Esophagus muscularis mucosa (tissue), 4 donors: Measurements from ENCODE around the gene AFTPH.

Experiments used
- EP300 ChIP-seq: sonication (generic); formaldehyde crosslinking; IDR thresholded peaks from one replicate; pipeline ENCODE4 v1.6.1; 2017; ENCODE audit warnings: antibody characterized with exemption
- POLR2A ChIP-seq: fragments of 450-650 bp; IDR thresholded peaks from one replicate; pipeline ENCODE4 v1.6.1; 2017; ENCODE audit warnings: antibody characterized with exemption, moderate library complexity, mild to moderate bottlenecking, low read depth
- POLR2AphosphoS5 ChIP-seq, 2 donors: sonication (generic); formaldehyde crosslinking; IDR thresholded peaks; one replicate each; pipeline ENCODE4 v1.6.1; 2017; ENCODE audit warnings: antibody characterized with exemption in 2 of 2
- TF ChIP-seq, protein P1 (sequence below), 3 experiments: fragments of 200-600 bp in 2 of 3; fragments of 450-650 bp in 1 of 3; sonication (generic) in 2 of 3; IDR thresholded peaks; one replicate each; pipeline ENCODE4 v1.5.1; 2017 to 2019; ENCODE audit warnings: antibody characterized with exemption in 3 of 3, mild to moderate bottlenecking in 2 of 3, moderate library complexity in 1 of 3

GRCh38 chr2:64604155-64604554, 80.0 kb downstream of the AFTPH start:
- TF ChIP-seq, protein P1, sequence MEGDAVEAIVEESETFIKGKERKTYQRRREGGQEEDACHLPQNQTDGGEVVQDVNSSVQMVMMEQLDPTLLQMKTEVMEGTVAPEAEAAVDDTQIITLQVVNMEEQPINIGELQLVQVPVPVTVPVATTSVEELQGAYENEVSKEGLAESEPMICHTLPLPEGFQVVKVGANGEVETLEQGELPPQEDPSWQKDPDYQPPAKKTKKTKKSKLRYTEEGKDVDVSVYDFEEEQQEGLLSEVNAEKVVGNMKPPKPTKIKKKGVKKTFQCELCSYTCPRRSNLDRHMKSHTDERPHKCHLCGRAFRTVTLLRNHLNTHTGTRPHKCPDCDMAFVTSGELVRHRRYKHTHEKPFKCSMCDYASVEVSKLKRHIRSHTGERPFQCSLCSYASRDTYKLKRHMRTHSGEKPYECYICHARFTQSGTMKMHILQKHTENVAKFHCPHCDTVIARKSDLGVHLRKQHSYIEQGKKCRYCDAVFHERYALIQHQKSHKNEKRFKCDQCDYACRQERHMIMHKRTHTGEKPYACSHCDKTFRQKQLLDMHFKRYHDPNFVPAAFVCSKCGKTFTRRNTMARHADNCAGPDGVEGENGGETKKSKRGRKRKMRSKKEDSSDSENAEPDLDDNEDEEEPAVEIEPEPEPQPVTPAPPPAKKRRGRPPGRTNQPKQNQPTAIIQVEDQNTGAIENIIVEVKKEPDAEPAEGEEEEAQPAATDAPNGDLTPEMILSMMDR (IDR thresholded peaks at IDR 0.05) = no peak
- TF ChIP-seq POLR2A (no peak), POLR2AphosphoS5 (IDR thresholded peaks at IDR 0.05) (no peak), EP300 (no peak)
